ENCODE results near the gene ATL3. TPM values are rescaled to one million over a fixed set of nuclear protein-coding genes. Genes with fewer than 3 reads are reported as not detected.

ATL3 gene
- polyA plus RNA-seq, 1 experiment: 36.1 TPM

DNA sequence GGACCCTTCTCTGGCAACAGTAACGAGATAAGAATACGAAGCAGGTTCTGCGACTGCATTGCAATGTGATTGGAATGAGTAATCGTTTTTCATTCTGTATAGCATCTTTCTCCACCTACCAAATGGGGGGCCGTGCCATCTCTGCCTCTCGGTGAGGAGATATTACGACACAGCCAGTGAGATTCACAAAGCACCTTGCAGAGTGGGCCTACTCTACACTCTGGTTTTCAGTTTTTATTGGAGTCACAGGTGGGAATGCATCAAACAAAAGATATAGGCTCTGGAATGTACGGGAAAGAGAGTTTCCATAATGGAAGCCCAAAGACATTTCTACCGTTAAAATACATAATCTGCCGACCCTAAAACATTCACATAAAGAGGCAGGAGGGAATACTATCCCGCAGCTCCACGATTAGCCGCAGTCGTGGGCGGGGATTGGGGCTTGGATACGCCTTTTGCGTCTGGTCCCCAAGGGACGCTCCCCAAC, 9.7 kb upstream of the ATL3 start:
- Histone ChIP-seq H3K27me3 (ENCODE audit: control insufficient read depth, insufficient read depth, low read length) (no peaks in the 10 kb centered on the region), H3K36me3 (ENCODE audit: control insufficient read depth, insufficient read depth, low read length) (no peaks in the 10 kb centered on the region), H3K4me3 (ENCODE audit: low read depth, low read length) (peak overlapping the region; percentile 79)
- TF ChIP-seq, protein P1, sequence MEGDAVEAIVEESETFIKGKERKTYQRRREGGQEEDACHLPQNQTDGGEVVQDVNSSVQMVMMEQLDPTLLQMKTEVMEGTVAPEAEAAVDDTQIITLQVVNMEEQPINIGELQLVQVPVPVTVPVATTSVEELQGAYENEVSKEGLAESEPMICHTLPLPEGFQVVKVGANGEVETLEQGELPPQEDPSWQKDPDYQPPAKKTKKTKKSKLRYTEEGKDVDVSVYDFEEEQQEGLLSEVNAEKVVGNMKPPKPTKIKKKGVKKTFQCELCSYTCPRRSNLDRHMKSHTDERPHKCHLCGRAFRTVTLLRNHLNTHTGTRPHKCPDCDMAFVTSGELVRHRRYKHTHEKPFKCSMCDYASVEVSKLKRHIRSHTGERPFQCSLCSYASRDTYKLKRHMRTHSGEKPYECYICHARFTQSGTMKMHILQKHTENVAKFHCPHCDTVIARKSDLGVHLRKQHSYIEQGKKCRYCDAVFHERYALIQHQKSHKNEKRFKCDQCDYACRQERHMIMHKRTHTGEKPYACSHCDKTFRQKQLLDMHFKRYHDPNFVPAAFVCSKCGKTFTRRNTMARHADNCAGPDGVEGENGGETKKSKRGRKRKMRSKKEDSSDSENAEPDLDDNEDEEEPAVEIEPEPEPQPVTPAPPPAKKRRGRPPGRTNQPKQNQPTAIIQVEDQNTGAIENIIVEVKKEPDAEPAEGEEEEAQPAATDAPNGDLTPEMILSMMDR (IDR thresholded peaks at IDR 0.05; ENCODE audit: insufficient read depth, low read depth, low read length): no peak
- CTCF ChIA-PET: interaction anchor here (1.2 kb wide), 1 partner anchor 9 kb away, joined by 4 read pairs; no protein-coding TSS in a partner anchor
- no peak for DNase-seq (ENCODE audit: low read depth)
- POLR2A ChIA-PET: interaction anchor here (0.5 to 1.7 kb wide), 2 partner anchors 10 to 98 kb away, joined by 3 to 6 read pairs; partner anchors contain the start of gene ATL3

DNA sequence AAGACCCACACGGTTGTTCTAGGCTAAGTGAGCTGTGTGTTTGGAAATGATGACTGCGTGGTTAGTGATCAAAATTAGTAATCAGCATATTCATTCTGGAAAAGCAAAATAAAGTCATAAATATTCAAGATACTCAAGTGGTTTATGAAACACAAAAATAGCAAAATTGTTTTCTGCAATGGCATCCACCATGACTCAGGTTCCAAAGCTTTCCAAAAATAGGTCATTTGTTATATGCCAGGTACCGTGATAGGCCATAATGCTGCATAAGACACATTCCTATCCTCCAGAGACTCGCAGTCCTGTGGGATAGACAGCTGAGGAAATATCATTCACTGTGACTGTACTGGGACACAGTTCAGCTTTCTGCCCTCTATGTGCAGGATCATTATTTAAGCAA, 2.4 kb upstream of the ATL3 start:
- ChIA-PET CTCF (interaction anchor here (1.0 to 1.9 kb wide), 3 partner anchors 9 to 80 kb away, joined by 3 to 10 read pairs (median 4); no protein-coding TSS in a partner anchor), POLR2A (no interaction called here)
- DNase-seq (ENCODE audit: low read depth): no peak
- H3K4me3 ChIP-seq (ENCODE audit: low read depth, low read length): no peak overlapping the region
- TF ChIP-seq, protein P1 (IDR thresholded peaks at IDR 0.05; ENCODE audit: insufficient read depth, low read depth, low read length): no peak
- no peaks in the 10 kb centered on the region for H3K36me3 ChIP-seq (ENCODE audit: control insufficient read depth, insufficient read depth, low read length)
- H3K27me3 ChIP-seq (ENCODE audit: control insufficient read depth, insufficient read depth, low read length): no peaks in the 10 kb centered on the region

DNA sequence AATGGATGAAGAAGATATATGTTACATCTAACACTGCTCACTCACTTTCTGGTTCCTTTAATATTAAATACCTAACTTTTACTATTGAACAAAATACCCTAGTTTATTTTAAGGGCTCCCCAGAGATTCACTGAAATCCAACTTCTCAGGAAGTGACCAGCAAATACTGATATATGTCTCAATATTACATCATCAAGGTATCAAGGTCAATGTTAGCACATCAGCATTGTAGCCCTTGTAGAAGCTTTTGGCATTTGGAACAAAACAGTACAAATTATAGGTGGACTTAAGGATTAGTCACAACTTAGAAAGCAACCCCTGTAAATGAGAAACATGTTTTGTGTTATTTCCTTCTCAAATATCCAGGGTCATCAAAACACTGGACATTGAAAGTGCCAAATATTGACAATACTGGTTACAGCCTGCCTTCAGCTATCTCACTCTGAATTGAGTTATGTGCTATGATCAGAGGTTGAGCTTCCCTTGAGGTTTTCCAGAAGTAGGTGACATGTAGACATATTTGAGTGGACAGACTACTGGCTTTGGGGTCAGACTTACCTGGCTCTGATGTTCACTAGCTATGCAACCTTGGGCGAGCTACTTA, 1.9 kb upstream of the ATL3 start:
- Histone ChIP-seq H3K4me3 (ENCODE audit: low read depth, low read length) (no peak overlapping the region), H3K36me3 (ENCODE audit: control insufficient read depth, insufficient read depth, low read length) (no peaks in the 10 kb centered on the region), H3K27me3 (ENCODE audit: control insufficient read depth, insufficient read depth, low read length) (no peaks in the 10 kb centered on the region)
- TF ChIP-seq, protein P1 (IDR thresholded peaks at IDR 0.05; ENCODE audit: insufficient read depth, low read depth, low read length): no peak
- ChIA-PET CTCF (interaction anchor here (1.0 to 1.9 kb wide), 3 partner anchors 10 to 80 kb away, joined by 3 to 10 read pairs (median 4); no protein-coding TSS in a partner anchor), POLR2A (no interaction called here)
- no peak for DNase-seq (ENCODE audit: low read depth)

DNA sequence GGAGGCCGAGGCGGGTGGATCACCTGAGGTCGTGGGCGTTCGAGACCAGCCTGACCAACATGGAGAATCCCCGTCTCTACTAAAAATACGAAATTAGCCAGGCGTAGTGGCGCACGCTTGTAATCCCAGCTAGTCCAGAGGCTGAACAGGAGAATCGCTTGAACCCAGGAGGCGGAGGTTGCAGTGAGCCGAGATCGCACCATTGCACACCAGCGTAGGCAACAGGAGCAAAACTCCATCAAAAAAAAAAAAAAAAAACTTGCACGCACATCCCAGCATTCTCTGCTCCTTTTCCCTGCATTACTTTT, 934 bp upstream of the ATL3 start:
- Histone ChIP-seq H3K27me3 (ENCODE audit: control insufficient read depth, insufficient read depth, low read length) (no peaks in the 10 kb centered on the region), H3K4me3 (ENCODE audit: low read depth, low read length) (no peak overlapping the region), H3K36me3 (ENCODE audit: control insufficient read depth, insufficient read depth, low read length) (no peaks in the 10 kb centered on the region)
- CTCF ChIA-PET: interaction anchor here (0.9 to 1.4 kb wide), 2 partner anchors 9 to 11 kb away, joined by 4 to 5 read pairs; partner anchors contain the start of gene RTN3
- POLR2A ChIA-PET: no interaction called here
- no peak for DNase-seq (ENCODE audit: low read depth)
- TF ChIP-seq, protein P1 (IDR thresholded peaks at IDR 0.05; ENCODE audit: insufficient read depth, low read depth, low read length): no peak

DNA sequence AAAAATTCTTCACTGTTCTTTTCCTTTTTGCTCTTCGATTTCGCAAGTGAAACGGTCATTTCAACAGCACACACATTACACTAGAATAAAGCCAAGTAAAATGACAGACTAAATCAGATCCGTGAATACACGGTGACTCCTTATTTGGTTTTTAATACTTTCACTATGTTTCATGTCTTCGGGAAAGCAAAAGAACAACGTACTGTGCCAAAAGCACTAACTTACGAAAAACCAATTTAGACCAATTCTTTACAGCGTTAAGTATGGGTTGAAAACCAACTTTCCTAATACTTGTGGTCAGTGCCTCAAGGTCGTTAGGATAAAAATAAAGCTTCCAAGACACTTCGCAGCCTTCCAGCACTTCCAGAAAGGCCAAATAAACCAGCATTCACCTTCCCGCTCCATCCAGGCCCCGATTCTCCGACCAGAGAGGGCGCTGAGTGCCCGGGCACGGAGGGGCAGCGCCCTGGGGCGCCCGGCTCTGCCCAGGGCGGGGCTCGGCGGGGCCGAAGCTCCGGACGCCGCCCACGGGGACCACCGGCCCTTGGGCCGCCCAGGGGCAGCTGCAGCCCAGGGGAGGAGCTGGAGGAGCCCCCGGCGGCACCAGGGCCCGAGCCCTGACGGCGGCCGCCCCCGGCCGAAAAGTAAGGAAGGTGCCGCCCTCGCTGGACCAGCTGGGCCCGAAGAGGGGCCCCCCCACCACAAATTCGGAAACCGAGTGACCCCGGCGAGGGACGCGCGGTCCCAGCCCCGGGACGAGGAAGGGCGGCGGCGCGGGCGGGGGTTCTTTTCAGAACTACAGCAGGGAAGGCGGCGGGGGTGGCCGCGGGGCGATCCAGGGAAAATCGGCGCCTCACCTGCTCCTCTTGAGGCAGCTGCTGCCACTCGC, 499 bp downstream of the ATL3 start:
- CTCF ChIA-PET: interaction anchor here (0.6 to 1.9 kb wide), 11 partner anchors 9 to 74 kb away, joined by 3 to 6 read pairs (median 4); no protein-coding TSS in a partner anchor
- TF ChIP-seq, protein P1 (IDR thresholded peaks at IDR 0.05; ENCODE audit: insufficient read depth, low read depth, low read length): peak; percentile 46
- POLR2A ChIA-PET: interaction anchor here (1.9 kb wide), 1 partner anchor 11 kb away, joined by 6 read pairs; the partner anchor contains the start of gene RTN3

More for the DNA sequence above, 499 bp downstream of the ATL3 start:
- H3K27me3 ChIP-seq (ENCODE audit: control insufficient read depth, insufficient read depth, low read length): no peaks in the 10 kb centered on the region
- no peaks in the 10 kb centered on the region for H3K36me3 ChIP-seq (ENCODE audit: control insufficient read depth, insufficient read depth, low read length)
- peak overlapping the region; percentile 83 for H3K4me3 ChIP-seq (ENCODE audit: low read depth, low read length)
- no peak for DNase-seq (ENCODE audit: low read depth)

All from BJ (cell line).